H9 (cell line): ENCODE results near the gene SC5D. TPM values are rescaled to one million over a fixed set of nuclear protein-coding genes. Genes with fewer than 3 reads are reported as not detected.

Experiments used
- DNase-seq: peaks from one replicate; pipeline ENCODE4 v3.0.0-alpha.2; 2017
- H2AFZ ChIP-seq: one replicate; pipeline ENCODE4 v1.6.1; 2013; ENCODE audit warnings: mild to moderate bottlenecking, low read length, control low read depth, moderate library complexity
- H2AK5ac ChIP-seq: 2 replicates; pipeline ENCODE4 v1.6.1; 2013; ENCODE audit warnings: low read length, control low read depth, mixed read lengths; ENCODE audit not compliant: insufficient read length
- H2BK120ac ChIP-seq: one replicate; pipeline ENCODE4 v1.6.1; 2013; ENCODE audit warnings: low read depth, mild to moderate bottlenecking, low read length, control low read depth, inconsistent platforms; ENCODE audit not compliant: poor library complexity, severe bottlenecking
- H2BK12ac ChIP-seq: 2 replicates; pipeline ENCODE4 v1.6.1; 2013; ENCODE audit warnings: low read length, control low read depth, mixed read lengths, low read depth; ENCODE audit not compliant: insufficient read length
- H2BK15ac ChIP-seq: 2 replicates; pipeline ENCODE4 v1.6.1; 2013; ENCODE audit warnings: low read depth, low read length, control low read depth
- H2BK20ac ChIP-seq: one replicate; pipeline ENCODE4 v1.6.1; 2013; ENCODE audit warnings: low read depth, mild to moderate bottlenecking, low read length, control low read depth, inconsistent platforms; ENCODE audit not compliant: poor library complexity, severe bottlenecking
- H2BK5ac ChIP-seq: 2 replicates; pipeline ENCODE4 v1.6.1; 2013; ENCODE audit warnings: low read length, control low read depth, mixed read lengths; ENCODE audit not compliant: insufficient read length
- H3K14ac ChIP-seq: 2 replicates; pipeline ENCODE4 v1.6.1; 2013; ENCODE audit warnings: low read length, control low read depth; ENCODE audit not compliant: insufficient read depth
- H3K18ac ChIP-seq: 2 replicates; pipeline ENCODE4 v1.6.1; 2013; ENCODE audit warnings: low read depth, mild to moderate bottlenecking, mixed read lengths, low read length, control low read depth; ENCODE audit not compliant: insufficient read length
- H3K23ac ChIP-seq: 2 replicates; pipeline ENCODE4 v1.6.1; 2013; ENCODE audit warnings: low read length, control low read depth, mixed read lengths, low read depth; ENCODE audit not compliant: insufficient read length
- H3K23me2 ChIP-seq: 2 replicates; pipeline ENCODE4 v1.6.1; 2013; ENCODE audit warnings: low read depth, mild to moderate bottlenecking, mixed read lengths, low read length, control low read depth; ENCODE audit not compliant: insufficient read length, poor library complexity, severe bottlenecking
- H3K27ac ChIP-seq: 2 replicates; pipeline ENCODE4 v1.5.1; 2013; ENCODE audit warnings: low read length, control low read depth, mixed read lengths, low read depth; ENCODE audit not compliant: insufficient read length
- H3K27me3 ChIP-seq: 2 replicates; pipeline ENCODE4 v1.6.1; 2013; ENCODE audit warnings: low read length, control low read depth, inconsistent platforms; ENCODE audit not compliant: insufficient read depth
- H3K4ac ChIP-seq: 2 replicates; pipeline ENCODE4 v1.6.1; 2013; ENCODE audit warnings: low read depth, mild to moderate bottlenecking, control low read depth, inconsistent platforms, low read length, moderate library complexity
- H3K4me1 ChIP-seq: 2 replicates; pipeline ENCODE4 v1.6.1; 2013; ENCODE audit warnings: low read length, control low read depth, inconsistent platforms; ENCODE audit not compliant: insufficient read depth
- H3K4me2 ChIP-seq: 2 replicates; pipeline ENCODE4 v1.6.1; 2013; ENCODE audit warnings: low read length, control low read depth, mixed read lengths; ENCODE audit not compliant: insufficient read length, insufficient read depth
- H3K56ac ChIP-seq: 2 replicates; pipeline ENCODE4 v1.6.1; 2013; ENCODE audit warnings: low read depth, mild to moderate bottlenecking, mixed read lengths, low read length, control low read depth; ENCODE audit not compliant: insufficient read length
- H3K79me1 ChIP-seq: 2 replicates; pipeline ENCODE4 v1.6.1; 2013; ENCODE audit warnings: low read depth, mild to moderate bottlenecking, moderate library complexity, low read length, control low read depth, inconsistent platforms; ENCODE audit not compliant: insufficient read depth, poor library complexity, severe bottlenecking
- H3K79me2 ChIP-seq: 2 replicates; pipeline ENCODE4 v1.6.1; 2013; ENCODE audit warnings: low read length, control low read depth, inconsistent platforms; ENCODE audit not compliant: insufficient read depth
- H3K9ac ChIP-seq: 2 replicates; pipeline ENCODE4 v1.6.1; 2013; ENCODE audit warnings: low read length, control low read depth, mixed read lengths; ENCODE audit not compliant: insufficient read length; ENCODE audit errors: extremely low read depth
- H3K9me3 ChIP-seq: one replicate; pipeline ENCODE4 v1.6.1; 2013; ENCODE audit warnings: low read depth, low read length, inconsistent platforms; ENCODE audit not compliant: control insufficient read depth
- H3T11ph ChIP-seq: one replicate; pipeline ENCODE4 v1.6.1; 2013; ENCODE audit warnings: mild to moderate bottlenecking, low read length, control low read depth, inconsistent platforms
- H4K20me1 ChIP-seq: one replicate; pipeline ENCODE4 v1.6.1; 2013; ENCODE audit not compliant: control insufficient read depth, insufficient read length, insufficient read depth
- H4K5ac ChIP-seq: 2 replicates; pipeline ENCODE4 v1.6.1; 2013; ENCODE audit warnings: low read depth, mild to moderate bottlenecking, mixed read lengths, low read length, control low read depth; ENCODE audit not compliant: insufficient read length
- H4K8ac ChIP-seq: replicated peaks from 2 replicates; pipeline ENCODE4 v1.6.1; 2013; ENCODE audit warnings: low read length, control low read depth, mixed read lengths, low read depth; ENCODE audit not compliant: insufficient read length
- H4K91ac ChIP-seq: 2 replicates; pipeline ENCODE4 v1.6.1; 2013; ENCODE audit warnings: low read depth, mild to moderate bottlenecking, moderate library complexity, mixed read lengths, low read length, control low read depth; ENCODE audit not compliant: insufficient read length
- H3K27ac Mint-ChIP-seq, 3 experiments: 2 replicates in 2 of 3; 3 replicates in 1 of 3; pipeline ENCODE4 v1.8.0; 2020 to 2021; ENCODE audit warnings: mixed read lengths in 3 of 3, mild to moderate bottlenecking in 1 of 3, moderate library complexity in 1 of 3
- H3K27me3 Mint-ChIP-seq: 2 replicates; pipeline ENCODE4 v1.8.0; 2021; ENCODE audit warnings: low read depth, mild to moderate bottlenecking, moderate library complexity, mixed read lengths
- H3K36me3 Mint-ChIP-seq, 3 experiments: 2 replicates in 2 of 3; 3 replicates in 1 of 3; pipeline ENCODE4 v1.8.0; 2020 to 2021; ENCODE audit warnings: low read depth in 3 of 3, mixed read lengths in 3 of 3; ENCODE audit not compliant: insufficient read depth in 1 of 3
- H3K4me1 Mint-ChIP-seq, 2 experiments: 2 replicates each; pipeline ENCODE4 v1.8.0; 2020; ENCODE audit warnings: mixed read lengths in 2 of 2
- H3K4me3 Mint-ChIP-seq, 2 experiments: 2 replicates in 1 of 2; 3 replicates in 1 of 2; pipeline ENCODE4 v1.8.0; 2020 to 2021; ENCODE audit warnings: mild to moderate bottlenecking in 2 of 2, mixed read lengths in 2 of 2, moderate library complexity in 1 of 2
- H3K9me3 Mint-ChIP-seq, 2 experiments: 2 replicates in 1 of 2; 3 replicates in 1 of 2; pipeline ENCODE4 v1.8.0; 2020; ENCODE audit warnings: mild to moderate bottlenecking in 2 of 2, mixed read lengths in 2 of 2, moderate library complexity in 1 of 2
- WGBS: extraction: QIAGEN DNeasy Blood & Tissue Kit; methylation state at CpG from one replicate; pipeline ENCODE4 v1.1.7; 2013; ENCODE audit warnings: missing lambda C conversion rate, low lambda C conversion rate, mixed read lengths; ENCODE audit not compliant: insufficient read length; ENCODE audit errors: extremely low coverage; 5-methylcytosine and 5-hydroxymethylcytosine counted together
- total RNA-seq: library from RNA; stranded (reverse); gene quantifications from 2 replicates; pipeline ENCODE4 v1.2.1, GENCODE V29; 2021
- TF ChIP-seq, protein P1 (sequence below): fragments of 200-600 bp; sonication (generic); conservative IDR thresholded peaks from 3 replicates; pipeline ENCODE4 v1.8.0; 2021; ENCODE audit warnings: antibody characterized with exemption, mild to moderate bottlenecking

Gene SC5D
- total RNA-seq, 1 experiment from 2014 or later = 92.0 TPM

DNA sequence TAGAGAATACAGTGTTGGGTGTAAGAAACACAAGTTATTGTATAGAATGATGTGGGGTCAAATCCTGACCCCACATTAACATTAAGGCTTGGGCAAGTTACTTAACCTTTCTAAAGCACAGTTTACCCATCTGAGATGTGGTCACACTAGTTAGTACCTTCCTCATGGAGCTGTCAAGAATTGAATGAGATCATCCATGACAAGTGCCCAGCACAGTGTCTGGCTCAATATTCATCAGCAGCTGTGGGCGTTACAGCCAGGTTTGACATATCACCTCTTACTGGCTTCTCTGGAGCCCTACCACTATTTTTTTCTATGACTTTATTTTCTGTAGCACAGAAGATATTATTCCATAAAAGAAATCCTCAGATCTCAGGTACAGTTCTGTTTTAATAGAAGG, 57.2 kb downstream of the SC5D start:
- Histone ChIP-seq H3K14ac (no peak overlapping the region), H4K91ac (no peak overlapping the region), H3K23me2 (no peaks in the 10 kb centered on the region), H3K4ac (no peak overlapping the region), H2AFZ (no peak overlapping the region), H4K20me1 (no peaks in the 10 kb centered on the region), H4K5ac (no peak overlapping the region), H2BK120ac (no peak overlapping the region), H3K9ac (no peak overlapping the region), H3K4me2 (no peak overlapping the region), H3K9me3 (no peaks in the 10 kb centered on the region), H3K27me3 (no peaks in the 10 kb centered on the region), H3T11ph (no peak overlapping the region), H2BK20ac (no peak overlapping the region), H3K23ac (no peak overlapping the region), H2BK5ac (no peak overlapping the region), H2AK5ac (no peak overlapping the region), H3K79me1 (no peaks in the 10 kb centered on the region), H3K79me2 (no peaks in the 10 kb centered on the region), H3K27ac (no peak overlapping the region), H2BK12ac (no peak overlapping the region), H3K18ac (no peak overlapping the region), H3K56ac (no peak overlapping the region), H4K8ac (no peak overlapping the region), H2BK15ac (no peak overlapping the region), H3K4me1 (no peaks in the 10 kb centered on the region)
- Mint-ChIP-seq H3K4me1 (peaks cover 18 to 19% of the 10 kb centered on the region in 2 experiments), H3K36me3 (no peaks in the 10 kb centered on the region), H3K27me3 (no peaks in the 10 kb centered on the region; the same call in none of the 2 replicates), H3K27ac (no peak overlapping the region), H3K9me3 (no peaks in the 10 kb centered on the region), H3K4me3 (no peak overlapping the region)
- WGBS = no CpG with 5 or more reads among the region's 1 CpG
- TF ChIP-seq, protein P1, sequence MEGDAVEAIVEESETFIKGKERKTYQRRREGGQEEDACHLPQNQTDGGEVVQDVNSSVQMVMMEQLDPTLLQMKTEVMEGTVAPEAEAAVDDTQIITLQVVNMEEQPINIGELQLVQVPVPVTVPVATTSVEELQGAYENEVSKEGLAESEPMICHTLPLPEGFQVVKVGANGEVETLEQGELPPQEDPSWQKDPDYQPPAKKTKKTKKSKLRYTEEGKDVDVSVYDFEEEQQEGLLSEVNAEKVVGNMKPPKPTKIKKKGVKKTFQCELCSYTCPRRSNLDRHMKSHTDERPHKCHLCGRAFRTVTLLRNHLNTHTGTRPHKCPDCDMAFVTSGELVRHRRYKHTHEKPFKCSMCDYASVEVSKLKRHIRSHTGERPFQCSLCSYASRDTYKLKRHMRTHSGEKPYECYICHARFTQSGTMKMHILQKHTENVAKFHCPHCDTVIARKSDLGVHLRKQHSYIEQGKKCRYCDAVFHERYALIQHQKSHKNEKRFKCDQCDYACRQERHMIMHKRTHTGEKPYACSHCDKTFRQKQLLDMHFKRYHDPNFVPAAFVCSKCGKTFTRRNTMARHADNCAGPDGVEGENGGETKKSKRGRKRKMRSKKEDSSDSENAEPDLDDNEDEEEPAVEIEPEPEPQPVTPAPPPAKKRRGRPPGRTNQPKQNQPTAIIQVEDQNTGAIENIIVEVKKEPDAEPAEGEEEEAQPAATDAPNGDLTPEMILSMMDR = no peak
- no peak for DNase-seq
